HUES48 (cell line): ENCODE measurements around the gene DHRS7.
"Not testable (repeated sequence)": the region's sequence is repeated elsewhere in the genome, so short reads cannot be mapped to it uniquely, and the experiment has no call there.

ENCODE experiments used
- H3K27ac ChIP-seq: one replicate; pipeline ENCODE4 v1.7.0; 2013; ENCODE audit warnings: low read depth, low read length, inconsistent platforms
- H3K27me3 ChIP-seq: 2 replicates; pipeline ENCODE4 v1.6.1; 2013; ENCODE audit warnings: mild to moderate bottlenecking, low read length; ENCODE audit not compliant: control insufficient read depth, insufficient read depth
- H3K36me3 ChIP-seq: 2 replicates; pipeline ENCODE4 v1.6.1; 2013; ENCODE audit warnings: low read length; ENCODE audit not compliant: control insufficient read depth, insufficient read depth
- H3K4me1 ChIP-seq: 2 replicates; pipeline ENCODE4 v1.6.1; 2013; ENCODE audit warnings: mild to moderate bottlenecking, low read length; ENCODE audit not compliant: control insufficient read depth, insufficient read depth
- H3K4me3 ChIP-seq: 2 replicates; pipeline ENCODE4 v1.5.1; 2013; ENCODE audit warnings: mild to moderate bottlenecking, low read depth, low read length
- H3K9ac ChIP-seq: 2 replicates; pipeline ENCODE4 v1.6.1; 2013; ENCODE audit warnings: mild to moderate bottlenecking, low read depth, low read length, moderate library complexity
- H3K9me3 ChIP-seq: 2 replicates; pipeline ENCODE4 v1.6.1; 2013; ENCODE audit warnings: low read length; ENCODE audit not compliant: control insufficient read depth, insufficient read depth

DHRS7 gene

GRCh38 chr14:60133487-60133886 is 31.7 kb downstream of the DHRS7 start:
- Histone ChIP-seq H3K36me3 (peaks cover 10% of the 10 kb centered on the region), H3K4me1 (no peaks in the 10 kb centered on the region), H3K27me3 (no peaks in the 10 kb centered on the region), H3K27ac (no peak overlapping the region), H3K9ac (no peak overlapping the region), H3K4me3 (no peak overlapping the region), H3K9me3 (no peaks in the 10 kb centered on the region)

GRCh38 chr14:60125918-60126317 is 39.3 kb downstream of the DHRS7 start:
- no peak overlapping the region for H3K9ac ChIP-seq

GRCh38 chr14:60116181-60116580 is 49.0 kb downstream of the DHRS7 start:
- Histone ChIP-seq H3K36me3 (peaks cover 58% of the 10 kb centered on the region), H3K9me3 (no peaks in the 10 kb centered on the region), H3K27ac (no peak overlapping the region), H3K4me3 (no peak overlapping the region), H3K9ac (no peak overlapping the region), H3K4me1 (no peaks in the 10 kb centered on the region), H3K27me3 (no peaks in the 10 kb centered on the region)

More at GRCh38 chr14:60125918-60126317, 39.3 kb downstream of the DHRS7 start:
- Histone ChIP-seq H3K9me3 (no peaks in the 10 kb centered on the region), H3K4me3 (no peak overlapping the region), H3K27me3 (no peaks in the 10 kb centered on the region), H3K36me3 (peaks cover 77% of the 10 kb centered on the region), H3K4me1 (no peaks in the 10 kb centered on the region), H3K27ac (no peak overlapping the region)

- no peak overlapping the region for H3K9ac ChIP-seq
- peaks cover 52% of the 10 kb centered on the region for H3K36me3 ChIP-seq
- H3K9me3 ChIP-seq: no peaks in the 10 kb centered on the region
- H3K4me3 ChIP-seq: no peak overlapping the region
- no peak overlapping the region for H3K27ac ChIP-seq
- H3K27me3 ChIP-seq: no peaks in the 10 kb centered on the region
- H3K4me1 ChIP-seq: no peaks in the 10 kb centered on the region
These were observed 50.3 kb downstream of the DHRS7 start for GRCh38 chr14:60114881-60115280.

- H3K4me3 ChIP-seq: no peak overlapping the region
These were observed 53.5 kb downstream of the DHRS7 start for GRCh38 chr14:60111732-60112131.

GRCh38 chr14:60107477-60107876 is 57.7 kb downstream of the DHRS7 start:
- Histone ChIP-seq H3K27ac (no peak overlapping the region), H3K9me3 (no peaks in the 10 kb centered on the region), H3K4me3 (no peak overlapping the region), H3K4me1 (peaks cover 12% of the 10 kb centered on the region; the same call in 1 of the 2 replicates), H3K27me3 (no peaks in the 10 kb centered on the region), H3K9ac (no peak overlapping the region), H3K36me3 (peaks cover 19% of the 10 kb centered on the region)

More at GRCh38 chr14:60111732-60112131, 53.5 kb downstream of the DHRS7 start:
- Histone ChIP-seq H3K36me3 (peaks cover 36% of the 10 kb centered on the region), H3K27ac (no peak overlapping the region), H3K4me1 (no peaks in the 10 kb centered on the region), H3K9ac (no peak overlapping the region), H3K9me3 (no peaks in the 10 kb centered on the region), H3K27me3 (no peaks in the 10 kb centered on the region)

GRCh38 chr14:60106339-60106738 is 58.9 kb downstream of the DHRS7 start:
- Histone ChIP-seq H3K36me3 (peaks cover 15% of the 10 kb centered on the region), H3K9ac (no peak overlapping the region), H3K4me3 (no peak overlapping the region), H3K27me3 (no peaks in the 10 kb centered on the region), H3K9me3 (no peaks in the 10 kb centered on the region), H3K4me1 (peaks cover 14% of the 10 kb centered on the region; the same call in 1 of the 2 replicates), H3K27ac (no peak overlapping the region)

- H3K4me1 ChIP-seq: peaks cover 14% of the 10 kb centered on the region; the same call in 1 of the 2 replicates
- H3K4me3 ChIP-seq: no peak overlapping the region
- no peak overlapping the region for H3K27ac ChIP-seq
- peaks cover 9% of the 10 kb centered on the region for H3K36me3 ChIP-seq
- no peak overlapping the region for H3K9ac ChIP-seq
- no peaks in the 10 kb centered on the region for H3K9me3 ChIP-seq
- H3K27me3 ChIP-seq: no peaks in the 10 kb centered on the region
These were observed 62.8 kb downstream of the DHRS7 start for GRCh38 chr14:60102389-60102788.

- peaks cover 14% of the 10 kb centered on the region; the same call in 1 of the 2 replicates for H3K4me1 ChIP-seq
- H3K27ac ChIP-seq: no peak overlapping the region
- H3K27me3 ChIP-seq: no peaks in the 10 kb centered on the region
- H3K4me3 ChIP-seq: no peak overlapping the region
- no peak overlapping the region for H3K9ac ChIP-seq
- H3K36me3 ChIP-seq: peaks cover 13% of the 10 kb centered on the region
- no peaks in the 10 kb centered on the region for H3K9me3 ChIP-seq
These were observed 63.4 kb downstream of the DHRS7 start for GRCh38 chr14:60101786-60102185.

- H3K27me3 ChIP-seq, H3K4me3 ChIP-seq, H3K9ac ChIP-seq, H3K9me3 ChIP-seq, H3K27ac ChIP-seq: not testable (repeated sequence)
- peaks cover 23% of the 10 kb centered on the region for H3K4me1 ChIP-seq
- H3K36me3 ChIP-seq: peaks cover 13% of the 10 kb centered on the region
These were observed 65.3 kb downstream of the DHRS7 start for GRCh38 chr14:60099855-60100254.

- H3K27me3 ChIP-seq: no peaks in the 10 kb centered on the region
These were observed 67.2 kb downstream of the DHRS7 start for GRCh38 chr14:60097974-60098373.

More at GRCh38 chr14:60097974-60098373, 67.2 kb downstream of the DHRS7 start:
- H3K4me3 ChIP-seq: no peak overlapping the region
- peaks cover 13% of the 10 kb centered on the region for H3K36me3 ChIP-seq
- H3K27ac ChIP-seq: no peak overlapping the region
- peaks cover 31% of the 10 kb centered on the region for H3K4me1 ChIP-seq
- no peak overlapping the region for H3K9ac ChIP-seq
- H3K9me3 ChIP-seq: no peaks in the 10 kb centered on the region
